ENCODE data around the gene SIRT5.

Gene SIRT5

DNA sequence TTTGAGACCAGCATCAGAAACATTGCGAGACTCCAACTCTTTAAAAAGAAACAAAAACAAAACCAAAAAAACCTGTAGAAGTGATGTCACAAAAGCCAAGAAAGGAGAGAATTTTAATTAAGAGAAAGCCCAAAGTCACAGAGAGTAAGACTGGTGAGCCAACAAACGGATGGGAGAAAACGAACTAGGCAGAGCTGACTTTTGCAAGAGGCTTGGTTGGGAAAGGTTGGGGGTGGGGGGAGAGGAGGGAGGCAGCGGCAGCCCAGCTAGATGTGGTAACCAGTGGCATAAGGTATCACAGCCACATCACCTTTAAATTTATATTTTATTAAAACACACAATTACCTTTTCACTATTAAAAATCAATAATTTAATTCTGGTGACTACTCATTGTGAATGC is 64.2 kb downstream of the SIRT5 start:
- no peak overlapping the region for H2BK12ac ChIP-seq (ENCODE audit: low read length)
- no peaks in the 10 kb centered on the region for H3K27me3 ChIP-seq (ENCODE audit: insufficient read depth, low read length)
- no peak overlapping the region for H3K18ac ChIP-seq (ENCODE audit: low read length)
- no peaks in the 10 kb centered on the region for H3K4me1 ChIP-seq (ENCODE audit: control insufficient read depth in 1 of 2, insufficient read depth in 2 of 2, low read length in 2 of 2)
- no CpG with 5 or more reads among the region's 4 CpGs for WGBS (ENCODE audit: extremely low coverage, insufficient coverage, insufficient read length)
- no peak overlapping the region for H3K4me3 ChIP-seq (ENCODE audit: low read depth, low read length)
- H2BK5ac ChIP-seq (ENCODE audit: low read depth, low read length, poor library complexity) = no peak overlapping the region
- peaks cover 4 to 10% of the 10 kb centered on the region in 2 experiments for H3K36me3 ChIP-seq (ENCODE audit: control insufficient read depth in 1 of 2, insufficient read depth in 2 of 2, low read length in 2 of 2)
- no peak overlapping the region for H2BK120ac ChIP-seq (ENCODE audit: insufficient read depth, low read length, poor library complexity)
- DNase-seq = no peak
- no peak overlapping the region for H2AK5ac ChIP-seq (ENCODE audit: low read length)
- no peak overlapping the region for H3K27ac ChIP-seq (ENCODE audit: low read depth, low read length)
- no peak overlapping the region for H4K91ac ChIP-seq (ENCODE audit: low read depth, low read length)
- no peaks in the 10 kb centered on the region for H3K9me3 ChIP-seq (ENCODE audit: insufficient read depth, low read depth, low read length)
- H3K14ac ChIP-seq (ENCODE audit: low read length) = no peak overlapping the region
- no peak overlapping the region for H4K12ac ChIP-seq (ENCODE audit: low read depth, low read length)
- no peak overlapping the region for H2AFZ ChIP-seq (ENCODE audit: insufficient read depth, low read length, poor library complexity)
- no peak overlapping the region for H3K9ac ChIP-seq (ENCODE audit: low read length)
- no peaks in the 10 kb centered on the region for H3K79me2 ChIP-seq (ENCODE audit: control insufficient read depth, insufficient read depth, low read length, poor library complexity)
- H3K23ac ChIP-seq (ENCODE audit: low read length) = no peak overlapping the region
- no peak overlapping the region for H3K4ac ChIP-seq (ENCODE audit: low read depth, low read length)
- no peak overlapping the region for H3K4me2 ChIP-seq (ENCODE audit: low read length)
- H4K8ac ChIP-seq (ENCODE audit: low read depth, low read length) = no peak overlapping the region
- H3K79me1 ChIP-seq (ENCODE audit: low read length) = no peaks in the 10 kb centered on the region

DNA sequence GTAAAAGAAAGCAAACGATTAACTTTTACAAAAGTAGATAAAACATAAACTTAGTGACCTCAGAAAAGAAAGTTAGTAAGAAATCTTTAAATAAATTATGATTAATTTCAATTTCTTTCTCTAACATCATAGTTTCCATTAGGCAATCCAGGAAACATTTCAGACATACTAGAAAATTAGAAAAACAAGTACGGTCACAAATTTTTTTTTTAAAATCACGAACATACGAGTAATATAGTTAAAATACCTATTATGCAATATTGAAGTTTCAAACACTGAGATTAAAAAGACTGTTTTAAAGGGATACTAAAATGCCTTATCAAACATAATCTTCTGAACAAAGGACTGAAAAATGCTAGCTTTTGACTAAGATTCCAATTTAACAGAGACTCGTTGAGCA is 66.9 kb downstream of the SIRT5 start:
- H3K4me2 ChIP-seq (ENCODE audit: low read length) = no peak overlapping the region
- no peak overlapping the region for H4K8ac ChIP-seq (ENCODE audit: low read depth, low read length)
- no peak overlapping the region for H4K12ac ChIP-seq (ENCODE audit: low read depth, low read length)
- no peak overlapping the region for H3K18ac ChIP-seq (ENCODE audit: low read length)
- no peak overlapping the region for H3K4ac ChIP-seq (ENCODE audit: low read depth, low read length)
- peak in 1 of 2 donors; percentile 43 for DNase-seq
- H2BK120ac ChIP-seq (ENCODE audit: insufficient read depth, low read length, poor library complexity) = no peak overlapping the region
- H3K4me3 ChIP-seq (ENCODE audit: low read depth, low read length) = no peak overlapping the region
- H3K79me1 ChIP-seq (ENCODE audit: low read length) = no peaks in the 10 kb centered on the region
- H2AFZ ChIP-seq (ENCODE audit: insufficient read depth, low read length, poor library complexity) = no peak overlapping the region
- whole genome bisulfite sequencing (ENCODE audit: extremely low coverage, insufficient coverage, insufficient read length) = no CpG with 5 or more reads among the region's 5 CpGs
- H3K4me1 ChIP-seq (ENCODE audit: control insufficient read depth in 1 of 2, insufficient read depth in 2 of 2, low read length in 2 of 2) = no peaks in the 10 kb centered on the region
- no peak overlapping the region for H3K9ac ChIP-seq (ENCODE audit: low read length)
- H3K14ac ChIP-seq (ENCODE audit: low read length) = no peak overlapping the region
- no peak overlapping the region for H3K27ac ChIP-seq (ENCODE audit: low read depth, low read length)
- H3K9me3 ChIP-seq (ENCODE audit: insufficient read depth, low read depth, low read length) = no peaks in the 10 kb centered on the region
- H4K91ac ChIP-seq (ENCODE audit: low read depth, low read length) = no peak overlapping the region
- H3K79me2 ChIP-seq (ENCODE audit: control insufficient read depth, insufficient read depth, low read length, poor library complexity) = no peaks in the 10 kb centered on the region
- no peak overlapping the region for H2BK12ac ChIP-seq (ENCODE audit: low read length)
- no peak overlapping the region for H3K23ac ChIP-seq (ENCODE audit: low read length)
- H2AK5ac ChIP-seq (ENCODE audit: low read length) = no peak overlapping the region
- peaks cover 7 to 12% of the 10 kb centered on the region in 2 experiments for H3K36me3 ChIP-seq (ENCODE audit: control insufficient read depth in 1 of 2, insufficient read depth in 2 of 2, low read length in 2 of 2)
- no peaks in the 10 kb centered on the region for H3K27me3 ChIP-seq (ENCODE audit: insufficient read depth, low read length)
- no peak overlapping the region for H2BK5ac ChIP-seq (ENCODE audit: low read depth, low read length, poor library complexity)

DNA sequence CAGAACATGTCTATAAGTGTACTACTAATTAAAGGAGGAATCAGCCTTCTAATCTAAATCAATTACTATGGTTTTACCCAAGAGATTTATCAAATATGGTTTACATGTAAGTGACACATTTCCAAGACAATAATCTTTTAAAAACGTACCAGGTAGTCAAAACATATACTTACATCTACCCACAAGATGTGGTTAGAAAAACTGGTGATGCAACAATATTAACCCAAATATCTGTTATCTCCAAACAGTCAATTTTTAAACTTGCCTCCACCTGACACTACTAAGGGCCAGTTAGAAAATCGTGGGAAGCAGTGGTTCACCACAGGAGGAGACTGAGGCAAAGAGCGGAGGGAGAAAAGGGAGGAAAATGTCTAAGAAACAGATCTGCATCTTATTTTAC is 68.7 kb downstream of the SIRT5 start:
- Histone ChIP-seq H3K79me2 (ENCODE audit: control insufficient read depth, insufficient read depth, low read length, poor library complexity) (no peaks in the 10 kb centered on the region), H3K9me3 (ENCODE audit: insufficient read depth, low read depth, low read length) (no peaks in the 10 kb centered on the region), H3K23ac (ENCODE audit: low read length) (no peak overlapping the region), H3K4me2 (ENCODE audit: low read length) (no peak overlapping the region), H3K27me3 (ENCODE audit: insufficient read depth, low read length) (no peaks in the 10 kb centered on the region), H3K27ac (ENCODE audit: low read depth, low read length) (no peak overlapping the region), H3K18ac (ENCODE audit: low read length) (no peak overlapping the region), H3K79me1 (ENCODE audit: low read length) (no peaks in the 10 kb centered on the region), H3K36me3 (ENCODE audit: control insufficient read depth in 1 of 2, insufficient read depth in 2 of 2, low read length in 2 of 2) (peaks cover 9 to 13% of the 10 kb centered on the region in 2 experiments), H4K12ac (ENCODE audit: low read depth, low read length) (no peak overlapping the region), H2BK120ac (ENCODE audit: insufficient read depth, low read length, poor library complexity) (no peak overlapping the region), H2AK5ac (ENCODE audit: low read length) (no peak overlapping the region), H2AFZ (ENCODE audit: insufficient read depth, low read length, poor library complexity) (no peak overlapping the region), H3K4me1 (ENCODE audit: control insufficient read depth in 1 of 2, insufficient read depth in 2 of 2, low read length in 2 of 2) (no peaks in the 10 kb centered on the region), H2BK5ac (ENCODE audit: low read depth, low read length, poor library complexity) (no peak overlapping the region), H3K14ac (ENCODE audit: low read length) (no peak overlapping the region), H3K4me3 (ENCODE audit: low read depth, low read length) (no peak overlapping the region), H3K4ac (ENCODE audit: low read depth, low read length) (no peak overlapping the region), H4K91ac (ENCODE audit: low read depth, low read length) (no peak overlapping the region), H2BK12ac (ENCODE audit: low read length) (no peak overlapping the region), H4K8ac (ENCODE audit: low read depth, low read length) (no peak overlapping the region), H3K9ac (ENCODE audit: low read length) (no peak overlapping the region)
- WGBS (ENCODE audit: extremely low coverage, insufficient coverage, insufficient read length) = no CpG with 5 or more reads among the region's 3 CpGs
- no peak for DNase-seq

DNA sequence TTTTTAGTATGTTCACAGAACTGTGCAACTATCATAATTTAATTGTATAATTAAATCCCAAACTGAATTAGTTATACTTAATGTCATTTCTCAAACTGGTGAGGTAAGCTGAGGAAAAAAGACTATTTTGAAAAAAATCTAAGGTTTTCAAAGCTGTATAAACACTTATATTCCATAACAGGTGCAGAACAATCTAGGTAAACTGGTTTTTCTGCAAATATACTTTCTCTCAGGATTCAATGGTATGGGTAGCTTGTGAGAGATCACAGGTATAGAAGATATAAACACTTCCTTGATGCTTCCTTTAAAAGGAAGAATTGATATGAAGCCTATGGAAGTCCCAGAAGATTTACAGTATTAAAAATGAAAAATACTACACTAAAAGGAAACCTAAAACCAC is 74.4 kb downstream of the SIRT5 start:
- H4K8ac ChIP-seq (ENCODE audit: low read depth, low read length) = no peak overlapping the region

More for the DNA sequence above, 74.4 kb downstream of the SIRT5 start:
- Histone ChIP-seq H2BK12ac (ENCODE audit: low read length) (no peak overlapping the region), H3K27ac (ENCODE audit: low read depth, low read length) (no peak overlapping the region), H3K23ac (ENCODE audit: low read length) (no peak overlapping the region), H2AFZ (ENCODE audit: insufficient read depth, low read length, poor library complexity) (no peak overlapping the region), H3K79me2 (ENCODE audit: control insufficient read depth, insufficient read depth, low read length, poor library complexity) (no peaks in the 10 kb centered on the region), H3K4me3 (ENCODE audit: low read depth, low read length) (no peak overlapping the region), H3K4me1 (ENCODE audit: control insufficient read depth in 1 of 2, insufficient read depth in 2 of 2, low read length in 2 of 2) (no peaks in the 10 kb centered on the region), H3K9me3 (ENCODE audit: insufficient read depth, low read depth, low read length) (no peaks in the 10 kb centered on the region), H2BK5ac (ENCODE audit: low read depth, low read length, poor library complexity) (no peak overlapping the region), H3K14ac (ENCODE audit: low read length) (no peak overlapping the region), H3K4ac (ENCODE audit: low read depth, low read length) (no peak overlapping the region), H3K4me2 (ENCODE audit: low read length) (no peak overlapping the region), H3K9ac (ENCODE audit: low read length) (no peak overlapping the region), H3K27me3 (ENCODE audit: insufficient read depth, low read length) (no peaks in the 10 kb centered on the region), H3K79me1 (ENCODE audit: low read length) (no peaks in the 10 kb centered on the region), H4K12ac (ENCODE audit: low read depth, low read length) (no peak overlapping the region), H3K18ac (ENCODE audit: low read length) (no peak overlapping the region), H3K36me3 (ENCODE audit: control insufficient read depth in 1 of 2, insufficient read depth in 2 of 2, low read length in 2 of 2) (peaks cover 6 to 9% of the 10 kb centered on the region in 2 experiments), H4K91ac (ENCODE audit: low read depth, low read length) (no peak overlapping the region), H2BK120ac (ENCODE audit: insufficient read depth, low read length, poor library complexity) (no peak overlapping the region), H2AK5ac (ENCODE audit: low read length) (no peak overlapping the region)
- peak in 1 of 2 donors; percentile 60 for DNase-seq
